ENCODE data around the gene MBNL2. TPM values are rescaled to one million over a fixed set of nuclear protein-coding genes. Genes with fewer than 3 reads are reported as not detected.

The MBNL2 gene
- total and polyA plus RNA-seq, 2 of the 4 experiments (the other 2 are of a cell fraction): 26.9 to 103 TPM

DNA sequence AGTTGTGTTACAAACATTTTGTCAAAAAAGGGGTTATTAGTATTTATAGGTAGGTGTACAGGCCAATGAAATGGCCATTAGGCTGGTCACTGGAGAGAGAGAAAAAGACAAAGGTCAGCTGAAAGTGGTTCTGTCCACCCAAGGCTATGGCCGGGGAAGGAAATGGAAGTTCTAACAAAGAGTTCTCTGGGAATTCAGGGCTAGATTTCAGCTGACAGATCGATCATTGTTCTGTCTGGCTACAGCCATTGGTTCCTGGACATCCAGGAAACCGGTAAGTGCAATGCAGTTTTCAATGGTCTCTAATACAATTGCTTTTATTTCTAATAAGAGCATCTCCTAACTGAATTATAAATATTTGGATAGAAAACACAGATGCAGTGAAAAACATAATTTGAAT is 42.5 kb downstream of the MBNL2 start:
- Histone ChIP-seq H3K4me3 (ENCODE audit: insufficient read depth, low read depth, low read length) (no peak overlapping the region), H2AFZ (replicated peaks; ENCODE audit: low read length, poor library complexity) (no peak overlapping the region), H3K4me1 (ENCODE audit: control insufficient read depth, insufficient read depth, low read length) (peaks cover 39% of the 10 kb centered on the region), H3K18ac (ENCODE audit: low read depth, low read length) (0 out of 2 replicates have a peak overlapping the region, but pooled peaks have one; percentile 10), H3K27ac (ENCODE audit: insufficient read depth, low read length) (no peak overlapping the region), H3K9me3 (ENCODE audit: control insufficient read depth, insufficient read depth, low read length) (no peaks in the 10 kb centered on the region), H3K9ac (ENCODE audit: low read depth, low read length) (no peak overlapping the region), H2BK15ac (ENCODE audit: low read depth, low read length) (no peak overlapping the region), H2AK9ac (replicated peaks; ENCODE audit: low read depth, low read length, poor library complexity) (no peak overlapping the region), H4K91ac (ENCODE audit: insufficient read depth, low read depth, low read length) (no peak overlapping the region), H3K9me1 (ENCODE audit: insufficient read depth, low read length) (peaks cover 36% of the 10 kb centered on the region), H3K56ac (ENCODE audit: extremely low read depth, insufficient read depth, low read length) (no peak overlapping the region), H3K36me3 (ENCODE audit: control insufficient read depth, insufficient read depth, low read length) (peaks cover 4% of the 10 kb centered on the region; the same call in 1 of the 2 replicates), H4K5ac (ENCODE audit: low read depth, low read length) (no peak overlapping the region), H3K23ac (ENCODE audit: low read depth, low read length) (peak overlapping the region; percentile 63), H2BK5ac (ENCODE audit: low read depth, low read length, poor library complexity, severe bottlenecking) (no peak overlapping the region), H3K4me2 (ENCODE audit: low read depth, low read length) (no peak overlapping the region), H2BK20ac (ENCODE audit: low read depth, low read length) (no peak overlapping the region), H2AK5ac (ENCODE audit: low read depth, low read length) (no peak overlapping the region), H2BK120ac (ENCODE audit: low read depth, low read length) (no peak overlapping the region), H3K14ac (replicated peaks; ENCODE audit: low read depth, low read length) (peak overlapping the region; percentile 13; the same call in 1 of the 2 replicates), H4K8ac (ENCODE audit: low read depth in 2 of 2, low read length in 2 of 2) (no peak overlapping the region), H4K20me1 (ENCODE audit: insufficient read depth, low read length) (peaks cover 12% of the 10 kb centered on the region; the same call in 1 of the 2 replicates), H3K27me3 (ENCODE audit: control insufficient read depth, insufficient read depth, low read length) (no peaks in the 10 kb centered on the region), H3K4ac (ENCODE audit: low read depth, low read length) (no peak overlapping the region), H3K79me1 (ENCODE audit: low read depth in 1 of 2, low read length in 2 of 2) (peaks cover 52 to 85% of the 10 kb centered on the region in 2 experiments)
- no peak for DNase-seq
- intact Hi-C loops (cut with micrococcal nuclease) (no loop called here), in situ Hi-C loops (cut with MboI; ENCODE audit: low sequenced_read_pairs) (no loop called here), dilution Hi-C loops (cut with HindIII; ENCODE audit: low sequenced_read_pairs, unreplicated experiment) (no loop called here)
- ChIA-PET CTCF (no interaction called here), POLR2A (ENCODE audit: unreplicated experiment) (no interaction called here)
- TF ChIP-seq CHD1 (IDR thresholded peaks at IDR 0.05; ENCODE audit: low read depth, low read length): no peak
- TF ChIP-seq POLR2A (IDR thresholded peaks at IDR 0.05; ENCODE audit: low read depth, low read length): no peak
- no peak for TF ChIP-seq SMC3 (IDR thresholded peaks at IDR 0.05; ENCODE audit: low read depth, low read length)
- TF ChIP-seq MAFK (IDR thresholded peaks at IDR 0.05; ENCODE audit: low read depth, low read length): no peak
- no peak for TF ChIP-seq RAD21 (IDR thresholded peaks at IDR 0.05; ENCODE audit: low read length)
- TF ChIP-seq, protein P1, sequence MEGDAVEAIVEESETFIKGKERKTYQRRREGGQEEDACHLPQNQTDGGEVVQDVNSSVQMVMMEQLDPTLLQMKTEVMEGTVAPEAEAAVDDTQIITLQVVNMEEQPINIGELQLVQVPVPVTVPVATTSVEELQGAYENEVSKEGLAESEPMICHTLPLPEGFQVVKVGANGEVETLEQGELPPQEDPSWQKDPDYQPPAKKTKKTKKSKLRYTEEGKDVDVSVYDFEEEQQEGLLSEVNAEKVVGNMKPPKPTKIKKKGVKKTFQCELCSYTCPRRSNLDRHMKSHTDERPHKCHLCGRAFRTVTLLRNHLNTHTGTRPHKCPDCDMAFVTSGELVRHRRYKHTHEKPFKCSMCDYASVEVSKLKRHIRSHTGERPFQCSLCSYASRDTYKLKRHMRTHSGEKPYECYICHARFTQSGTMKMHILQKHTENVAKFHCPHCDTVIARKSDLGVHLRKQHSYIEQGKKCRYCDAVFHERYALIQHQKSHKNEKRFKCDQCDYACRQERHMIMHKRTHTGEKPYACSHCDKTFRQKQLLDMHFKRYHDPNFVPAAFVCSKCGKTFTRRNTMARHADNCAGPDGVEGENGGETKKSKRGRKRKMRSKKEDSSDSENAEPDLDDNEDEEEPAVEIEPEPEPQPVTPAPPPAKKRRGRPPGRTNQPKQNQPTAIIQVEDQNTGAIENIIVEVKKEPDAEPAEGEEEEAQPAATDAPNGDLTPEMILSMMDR (conservative IDR thresholded peaks at IDR 0.05; ENCODE audit: low read depth, low read length): no peak
- no peak for TF ChIP-seq RFX5 (IDR thresholded peaks at IDR 0.05; ENCODE audit: low read depth, low read length)
- TF ChIP-seq, protein P2, sequence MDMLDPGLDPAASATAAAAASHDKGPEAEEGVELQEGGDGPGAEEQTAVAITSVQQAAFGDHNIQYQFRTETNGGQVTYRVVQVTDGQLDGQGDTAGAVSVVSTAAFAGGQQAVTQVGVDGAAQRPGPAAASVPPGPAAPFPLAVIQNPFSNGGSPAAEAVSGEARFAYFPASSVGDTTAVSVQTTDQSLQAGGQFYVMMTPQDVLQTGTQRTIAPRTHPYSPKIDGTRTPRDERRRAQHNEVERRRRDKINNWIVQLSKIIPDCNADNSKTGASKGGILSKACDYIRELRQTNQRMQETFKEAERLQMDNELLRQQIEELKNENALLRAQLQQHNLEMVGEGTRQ (IDR thresholded peaks at IDR 0.05; ENCODE audit: low read depth, low read length): no peak
- no peak for TF ChIP-seq NFE2L2 (IDR thresholded peaks at IDR 0.05; ENCODE audit: low read depth, low read length)
- TF ChIP-seq FOS (IDR thresholded peaks at IDR 0.05; ENCODE audit: low read depth, low read length): no peak
- TF ChIP-seq BHLHE40 (IDR thresholded peaks at IDR 0.05; ENCODE audit: low read depth, low read length): no peak
- no peak for TF ChIP-seq MAZ (IDR thresholded peaks at IDR 0.05; ENCODE audit: borderline replicate concordance, low read depth, low read length)
- TF ChIP-seq, protein P3, sequence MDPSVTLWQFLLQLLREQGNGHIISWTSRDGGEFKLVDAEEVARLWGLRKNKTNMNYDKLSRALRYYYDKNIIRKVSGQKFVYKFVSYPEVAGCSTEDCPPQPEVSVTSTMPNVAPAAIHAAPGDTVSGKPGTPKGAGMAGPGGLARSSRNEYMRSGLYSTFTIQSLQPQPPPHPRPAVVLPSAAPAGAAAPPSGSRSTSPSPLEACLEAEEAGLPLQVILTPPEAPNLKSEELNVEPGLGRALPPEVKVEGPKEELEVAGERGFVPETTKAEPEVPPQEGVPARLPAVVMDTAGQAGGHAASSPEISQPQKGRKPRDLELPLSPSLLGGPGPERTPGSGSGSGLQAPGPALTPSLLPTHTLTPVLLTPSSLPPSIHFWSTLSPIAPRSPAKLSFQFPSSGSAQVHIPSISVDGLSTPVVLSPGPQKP (IDR thresholded peaks at IDR 0.05; ENCODE audit: borderline replicate concordance, low read depth, low read length): no peak
- no TSS peak for BruUV-seq (replicated peaks)
- ATAC-seq (ENCODE audit: low read depth): no peak
- WGBS, 2 experiments (ENCODE audit: extremely low coverage in 2 of 2, insufficient read length in 1 of 2): no CpG with 5 or more reads among the region's 3 CpGs

Measured in IMR-90 (cell line).